HG03558 (cell line): ENCODE results near the gene MIDN.
"Not testable (repeated sequence)": the region's sequence is repeated elsewhere in the genome, so short reads cannot be mapped to it uniquely, and the experiment has no call there.

ENCODE experiments used
- ATAC-seq: cut with Tn5 transposase; IDR thresholded peaks from one replicate; pipeline ENCODE4 v1.9.1; 2021; ENCODE audit warnings: moderate number of reproducible peaks; ENCODE audit not compliant: unreplicated experiment; ENCODE audit errors: extremely low read depth

The MIDN gene

DNA sequence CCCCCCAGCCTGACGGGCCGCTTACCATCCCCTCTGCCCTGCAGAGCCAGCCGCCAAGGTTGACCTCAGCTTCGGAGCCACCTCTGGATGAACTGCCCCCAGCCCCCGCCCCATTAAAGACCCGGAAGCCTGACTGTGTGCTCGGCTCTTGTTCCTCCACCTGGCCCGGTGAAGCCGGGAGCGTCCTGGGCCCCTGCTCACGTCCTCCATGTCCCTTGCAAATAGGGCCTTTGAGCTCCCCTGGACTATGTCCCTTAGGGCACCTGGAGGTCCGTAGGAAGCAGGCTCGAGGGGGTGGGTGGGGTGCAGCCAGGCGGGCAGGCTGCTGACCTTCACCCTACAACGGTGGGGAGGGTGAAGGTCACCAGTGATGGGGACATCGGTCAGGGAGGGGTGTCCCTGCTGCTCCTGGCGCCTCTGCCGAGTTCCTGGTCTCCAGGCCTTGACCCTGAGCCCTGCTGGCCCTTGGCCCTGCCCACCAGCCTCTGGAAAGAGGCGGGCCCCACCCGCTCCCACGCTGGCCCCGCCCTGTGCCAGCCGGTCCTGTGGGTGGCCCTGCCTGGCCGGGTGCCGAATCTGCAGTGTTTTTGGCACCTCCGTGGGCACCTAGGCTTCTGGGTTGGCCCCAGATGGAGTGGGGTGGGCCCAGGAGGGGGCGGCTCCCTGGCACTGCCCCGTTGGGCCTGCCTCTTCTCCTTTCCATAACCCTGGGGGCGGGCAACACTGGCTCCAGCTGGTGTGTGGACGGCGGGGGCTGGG lies 3.5 kb upstream of the MIDN start:
- ATAC-seq: no peak

DNA sequence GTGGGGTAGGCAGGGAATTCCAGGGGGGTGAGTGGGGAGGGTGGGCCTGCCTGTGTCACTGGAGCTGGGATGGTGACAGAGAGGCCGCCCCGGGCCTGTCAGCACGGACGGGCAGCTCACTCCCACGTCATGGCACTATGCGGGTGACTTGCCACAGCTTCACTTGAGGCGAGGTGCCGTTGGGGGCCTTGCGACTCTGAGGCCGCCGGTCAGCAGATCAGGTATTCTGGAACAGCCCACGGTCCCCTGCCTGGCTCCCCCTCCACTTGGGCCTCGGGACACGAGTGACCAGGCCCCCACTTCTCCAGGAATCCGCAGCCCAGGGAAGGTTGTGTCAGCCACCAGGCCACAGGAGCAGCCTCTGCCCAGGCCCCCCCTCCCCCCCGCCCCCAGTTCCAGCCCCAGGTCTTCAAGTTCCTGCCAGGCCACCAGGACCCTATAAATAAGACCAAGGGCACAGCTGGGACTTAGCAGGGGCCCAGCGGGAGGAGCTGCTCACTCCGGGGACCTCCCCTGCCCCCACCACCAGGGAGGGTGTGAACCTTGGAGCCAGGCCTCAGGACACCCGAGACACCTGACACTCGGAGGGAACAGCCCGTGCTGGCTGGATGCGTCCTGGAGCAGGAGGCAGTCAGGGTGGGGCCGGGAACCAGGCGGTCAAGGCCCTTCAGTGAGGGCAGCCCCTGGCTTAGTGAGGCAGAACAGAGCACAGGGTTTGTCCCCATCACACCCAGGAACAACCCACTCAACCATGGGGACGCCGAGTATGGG lies 2.7 kb upstream of the MIDN start:
- no peak for ATAC-seq

DNA sequence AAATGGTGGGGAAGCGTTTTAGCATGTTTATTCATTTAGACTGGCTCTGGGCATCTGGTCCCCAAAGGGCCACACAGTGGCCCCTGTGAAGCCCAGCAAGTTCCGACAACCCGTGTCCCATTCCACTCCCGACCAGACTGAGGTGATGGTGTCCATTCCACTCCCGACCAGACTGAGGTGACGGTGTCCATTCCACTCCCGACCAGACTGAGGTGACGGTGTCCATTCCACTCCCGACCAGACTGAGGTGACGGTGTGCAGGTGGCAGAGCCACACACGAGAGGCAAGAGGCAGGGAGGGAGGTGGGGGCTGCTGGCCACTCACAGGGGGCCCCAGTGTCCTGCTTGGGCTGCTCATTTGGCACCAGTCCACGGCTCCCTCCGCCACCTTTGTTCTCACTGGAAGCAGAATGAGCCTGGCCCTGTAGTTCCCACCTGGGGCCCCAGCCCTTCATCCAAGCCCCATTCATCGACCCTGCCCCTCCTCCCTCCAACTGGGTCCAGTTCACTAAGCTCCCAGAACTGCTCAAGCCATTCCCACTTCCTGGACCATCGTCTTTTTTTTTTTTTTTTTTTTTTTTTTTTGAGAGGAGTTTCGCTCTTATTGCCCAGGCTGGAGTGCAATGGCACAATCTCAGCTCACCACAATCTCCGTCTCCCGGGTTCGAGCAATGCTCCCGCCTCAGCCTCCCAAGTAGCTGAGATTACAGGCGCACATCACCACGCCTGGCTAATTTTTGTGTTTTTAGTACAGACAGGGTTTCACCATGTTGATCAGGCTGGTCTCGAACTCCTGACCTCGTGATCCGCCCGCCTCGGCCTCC lies 1.9 kb upstream of the MIDN start:
- ATAC-seq: not testable (repeated sequence)

DNA sequence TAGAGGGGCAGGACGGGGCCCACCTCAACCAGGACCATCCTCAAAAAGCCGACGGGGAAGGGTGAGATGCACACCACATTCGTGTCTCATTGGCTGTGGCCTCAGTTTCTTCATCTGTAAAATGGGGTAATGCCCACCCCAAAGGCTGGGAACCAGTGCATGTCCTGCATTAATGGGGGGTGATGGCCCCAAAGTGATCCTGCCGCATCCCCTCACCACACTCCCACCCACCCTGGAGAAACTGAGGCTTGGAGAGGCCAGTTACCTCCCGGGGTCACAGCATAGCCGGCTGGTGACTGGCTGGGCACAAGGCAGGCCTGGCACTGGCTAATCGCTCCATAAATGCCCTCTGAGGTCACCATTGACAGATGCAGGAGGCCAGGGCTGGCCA lies 640 bp upstream of the MIDN start:
- no peak for ATAC-seq

DNA sequence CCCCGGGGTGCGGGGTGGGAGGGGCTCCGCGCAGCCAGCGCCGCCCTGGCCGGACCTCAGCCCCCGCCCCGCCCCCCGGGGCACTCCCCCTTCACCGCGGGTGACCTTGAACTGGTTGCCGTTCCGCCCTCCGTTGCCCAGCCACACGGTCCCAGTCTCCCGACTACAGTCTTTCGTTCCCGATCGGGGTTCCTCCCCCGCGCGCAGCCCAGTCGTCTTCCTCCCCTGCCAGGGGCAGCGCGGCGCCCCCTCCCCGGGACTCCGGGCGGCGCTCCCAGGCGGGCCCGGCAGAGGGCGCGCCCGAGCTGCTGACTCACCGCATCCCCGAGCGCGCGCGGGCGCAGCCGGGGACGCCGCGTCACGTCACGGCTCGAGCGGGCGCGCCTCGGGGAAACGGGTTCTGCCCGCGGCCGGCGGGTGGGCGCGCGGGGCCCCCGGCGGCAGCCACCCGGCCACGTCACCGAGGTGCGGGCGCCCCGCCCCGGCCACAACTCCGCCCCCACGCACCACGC lies 459 bp downstream of the MIDN start:
- no peak for ATAC-seq

DNA sequence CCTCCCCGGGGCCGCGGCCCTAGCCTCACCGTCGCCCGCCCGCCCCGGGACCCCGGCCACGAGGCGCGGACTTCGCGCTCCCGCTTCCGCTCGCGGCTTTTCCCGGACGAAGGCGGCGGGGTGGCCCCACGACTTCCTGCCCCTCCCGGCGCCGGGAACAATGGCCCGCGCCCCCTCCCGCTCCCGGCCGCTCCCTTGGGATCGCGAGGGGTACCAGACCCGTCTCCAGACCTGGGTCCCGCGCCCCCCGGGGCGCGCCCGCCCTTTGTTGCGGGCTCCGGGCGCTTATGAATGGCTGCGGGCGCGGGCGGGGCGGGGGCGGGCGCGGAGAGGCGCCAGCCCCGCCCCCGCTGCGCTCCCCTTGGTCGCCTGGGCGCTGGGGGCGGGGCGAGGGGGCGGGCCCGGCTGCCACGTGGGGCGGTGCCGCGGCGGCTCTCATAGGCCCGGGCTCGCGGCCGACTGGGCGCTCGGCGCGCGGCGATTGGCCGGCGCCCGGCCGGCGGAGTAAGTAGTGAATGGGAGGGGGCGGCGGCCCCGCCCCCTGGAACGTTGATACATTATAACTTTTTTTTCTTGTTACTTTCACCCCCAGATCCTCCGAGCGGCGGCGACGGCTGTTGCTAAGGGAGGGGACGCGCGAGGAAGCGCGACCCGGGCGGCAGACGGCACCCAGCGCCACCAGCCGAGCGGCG lies 1.1 kb downstream of the MIDN start:
- ATAC-seq: no peak

DNA sequence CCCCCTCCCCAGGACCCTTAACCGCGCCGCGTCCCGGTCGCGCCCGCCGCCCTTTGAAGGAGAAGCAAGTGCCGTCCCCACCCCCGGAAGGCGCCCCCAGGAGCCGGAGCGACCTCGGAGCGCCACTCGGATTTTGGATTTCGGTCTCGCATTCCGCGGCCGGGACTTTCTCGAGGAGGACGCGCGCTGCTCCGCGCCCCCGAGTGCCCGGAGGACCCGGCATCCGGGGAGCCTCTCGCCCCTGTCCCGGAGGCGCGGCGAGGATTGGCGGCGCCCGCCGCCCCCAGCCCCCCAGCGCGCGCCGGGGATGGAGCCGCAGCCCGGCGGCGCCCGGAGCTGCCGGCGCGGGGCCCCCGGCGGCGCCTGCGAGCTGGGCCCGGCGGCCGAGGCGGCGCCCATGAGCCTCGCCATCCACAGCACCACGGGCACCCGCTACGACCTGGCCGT lies 1.6 kb downstream of the MIDN start:
- ATAC-seq: no peak

DNA sequence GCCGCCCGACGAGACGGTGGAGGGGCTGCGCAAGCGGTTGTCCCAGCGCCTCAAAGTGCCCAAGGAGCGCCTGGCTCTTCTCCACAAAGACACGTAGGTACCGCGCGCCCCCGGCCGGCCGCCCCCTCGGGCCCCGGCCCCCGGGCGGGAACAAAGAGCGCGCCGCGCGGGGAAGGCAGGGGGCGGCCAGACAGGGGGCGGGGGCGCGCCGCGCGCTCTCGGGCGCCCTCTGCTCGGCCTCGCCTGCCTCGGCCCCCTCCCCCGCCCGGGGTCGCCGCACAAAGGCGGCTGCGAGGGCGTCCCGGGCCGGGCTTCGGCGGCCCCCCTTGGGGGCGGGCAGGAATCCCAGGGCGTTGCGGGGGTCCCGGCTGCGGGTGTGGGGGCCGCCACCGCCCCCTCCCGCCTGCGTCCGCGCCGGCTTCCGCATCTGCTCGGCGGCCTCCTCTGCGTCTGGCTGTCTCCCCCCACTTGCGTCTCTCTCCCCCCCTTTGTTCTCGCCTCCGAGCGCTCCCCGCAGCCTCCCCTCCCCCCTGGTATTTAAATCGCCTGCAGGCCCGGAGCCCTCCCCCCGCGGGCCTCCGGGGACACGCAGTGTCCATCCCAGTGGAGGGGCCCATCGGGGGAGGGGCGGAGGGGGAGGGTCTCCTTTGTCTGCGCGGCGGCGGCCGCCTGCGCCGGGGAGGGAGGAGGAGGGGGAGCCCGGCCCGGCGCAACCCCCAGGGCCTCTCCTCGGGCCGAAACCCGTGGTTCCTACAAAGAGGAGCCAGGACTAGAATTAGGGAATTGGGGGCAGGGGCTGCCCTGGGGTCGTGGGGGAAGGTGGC lies 2.3 kb downstream of the MIDN start:
- no peak for ATAC-seq

DNA sequence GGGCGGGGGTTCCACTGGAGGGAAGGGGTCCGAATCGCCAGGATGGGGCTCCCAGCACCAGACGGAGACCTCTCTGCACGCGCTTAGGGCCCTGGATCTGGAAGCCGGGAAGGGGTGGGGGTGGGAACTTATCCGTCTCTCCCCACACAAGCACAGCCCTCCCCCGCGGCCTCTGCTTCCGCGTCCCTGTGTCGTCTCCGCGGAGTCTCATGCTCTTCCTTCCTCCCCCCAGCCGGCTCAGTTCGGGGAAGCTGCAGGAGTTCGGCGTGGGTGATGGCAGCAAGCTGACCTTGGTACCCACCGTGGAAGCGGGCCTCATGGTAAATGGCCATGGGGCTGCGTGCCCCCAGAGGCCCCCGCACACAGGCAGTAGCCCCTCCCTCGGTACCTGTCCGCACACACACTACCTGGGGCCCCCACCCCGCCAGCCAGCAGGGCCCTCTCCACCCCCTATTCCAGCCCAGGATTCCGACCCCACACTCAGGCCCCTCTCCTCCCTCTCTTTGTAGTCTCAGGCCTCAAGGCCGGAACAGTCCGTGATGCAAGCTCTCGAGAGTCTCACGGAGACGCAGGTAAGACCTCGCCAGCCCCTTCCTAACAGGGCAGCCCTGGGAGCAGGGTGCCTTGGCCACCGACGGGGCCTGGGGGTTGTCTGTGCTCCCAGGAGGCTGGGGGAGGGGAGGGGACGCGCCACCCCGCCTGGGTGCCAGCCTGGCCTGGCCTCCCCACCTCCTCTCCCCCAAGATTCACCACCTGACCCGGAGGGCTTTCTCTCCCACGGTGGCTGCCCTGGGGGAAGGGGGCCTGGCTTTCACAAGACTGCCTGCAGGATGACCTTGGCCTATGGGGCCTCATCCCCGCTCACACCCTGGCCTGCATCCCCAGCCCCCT lies 3.2 kb downstream of the MIDN start:
- ATAC-seq: no peak

DNA sequence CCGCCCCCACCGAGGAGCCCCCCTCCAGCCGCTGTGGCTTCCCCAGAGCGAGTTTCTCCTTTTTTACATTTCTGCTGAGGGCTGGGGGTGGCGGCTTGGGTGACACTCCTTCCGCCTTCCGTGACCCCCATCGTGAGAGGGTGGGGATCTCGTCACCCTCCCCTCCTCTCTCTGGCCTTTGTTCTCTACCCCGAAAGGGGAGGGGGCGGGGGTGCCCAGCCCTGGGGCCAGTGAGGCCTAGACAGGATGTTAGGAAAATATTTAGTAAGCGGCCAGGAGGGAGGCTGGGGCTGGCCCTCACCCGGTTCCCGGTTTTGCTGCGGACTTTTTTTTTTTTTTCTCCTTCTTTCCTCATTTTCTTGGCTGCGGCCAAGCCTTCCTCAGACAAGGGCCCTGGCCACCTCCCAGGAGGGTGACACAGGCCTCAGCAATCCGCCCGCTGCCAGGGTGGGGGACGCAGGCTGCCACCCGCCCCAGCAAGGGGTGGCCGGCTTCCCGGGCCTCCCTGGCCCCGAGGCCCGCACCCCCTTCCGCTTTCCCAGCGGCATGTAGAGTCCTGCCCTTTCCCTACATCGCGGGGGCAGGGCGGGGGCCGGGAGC lies 3.9 kb downstream of the MIDN start:
- ATAC-seq: no peak

DNA sequence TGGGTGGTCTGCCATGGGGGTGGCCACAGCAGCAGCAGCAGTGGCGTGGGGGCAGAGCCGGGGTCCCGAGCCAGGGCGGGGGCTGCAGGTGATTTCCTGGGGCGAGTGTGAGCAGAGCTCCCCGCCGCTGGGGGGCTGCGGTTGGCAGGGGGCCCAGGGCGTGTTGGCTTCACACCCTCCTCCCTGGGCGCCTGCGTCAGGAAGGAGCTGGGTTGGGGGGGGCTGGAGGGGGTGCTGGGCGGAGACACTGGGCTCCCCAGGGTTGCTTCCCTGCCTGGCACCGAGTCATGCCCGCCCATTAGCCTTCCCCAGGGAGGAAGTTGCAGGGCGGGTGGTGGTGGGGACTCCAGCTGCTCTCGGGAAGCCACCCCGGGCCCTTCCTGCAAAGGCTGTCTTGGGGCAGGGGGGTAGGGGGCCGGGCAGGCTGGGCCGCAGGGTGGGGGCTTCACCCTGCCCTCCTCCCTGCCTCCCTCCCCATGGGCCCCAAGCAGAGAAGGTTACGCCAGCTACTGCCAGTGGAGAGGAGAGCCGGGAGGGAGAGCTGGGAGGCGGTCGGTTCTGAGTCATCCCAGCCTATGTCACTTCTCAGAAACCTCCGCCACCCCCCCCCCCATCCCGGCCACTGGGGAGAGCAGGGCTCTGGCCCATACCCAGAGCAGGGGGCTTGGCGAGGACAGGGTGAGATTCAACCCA lies 4.6 kb downstream of the MIDN start:
- ATAC-seq: no peak

DNA sequence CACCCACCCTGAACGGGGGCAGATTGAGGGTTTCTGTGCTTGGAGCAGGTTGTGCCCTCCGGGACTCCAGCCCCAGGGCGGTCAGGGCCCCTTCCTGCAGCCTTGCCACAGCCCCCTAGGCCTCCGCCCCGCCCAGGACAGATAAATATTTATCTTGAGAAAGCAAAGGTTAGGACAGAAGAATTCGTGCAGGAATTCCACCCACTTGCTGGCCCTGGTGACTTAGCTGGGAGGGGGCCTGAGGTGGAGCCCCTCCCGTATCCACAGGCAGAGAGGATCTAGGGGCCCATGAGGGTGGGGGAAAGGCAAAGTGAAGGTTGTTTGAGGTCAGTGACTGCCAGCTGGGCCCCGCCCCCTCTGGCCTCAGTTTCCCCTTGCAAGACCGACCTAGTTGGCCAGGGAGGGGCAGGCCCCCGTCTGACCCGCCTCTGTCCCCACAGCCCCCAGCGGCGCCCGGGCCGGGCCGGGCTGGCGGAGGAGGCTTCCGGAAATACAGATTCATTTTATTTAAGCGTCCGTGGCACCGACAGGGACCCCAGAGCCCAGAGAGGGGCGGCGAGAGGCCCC lies 5.2 kb downstream of the MIDN start:
- ATAC-seq: no peak

DNA sequence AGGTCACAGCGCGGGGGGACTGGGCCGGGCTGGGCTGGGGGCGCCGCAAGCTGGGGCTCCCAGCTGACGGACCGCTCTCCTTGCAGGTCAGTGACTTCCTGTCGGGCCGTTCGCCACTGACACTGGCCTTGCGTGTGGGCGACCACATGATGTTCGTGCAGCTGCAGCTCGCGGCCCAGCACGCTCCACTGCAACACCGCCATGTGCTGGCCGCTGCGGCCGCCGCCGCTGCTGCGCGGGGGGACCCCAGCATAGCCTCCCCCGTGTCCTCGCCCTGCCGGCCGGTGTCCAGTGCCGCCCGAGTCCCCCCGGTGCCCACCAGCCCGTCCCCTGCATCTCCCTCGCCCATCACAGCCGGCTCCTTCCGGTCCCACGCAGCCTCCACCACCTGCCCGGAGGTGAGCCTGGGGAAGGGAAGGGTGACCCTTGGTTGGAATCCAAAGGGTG lies 5.7 kb downstream of the MIDN start:
- ATAC-seq: no peak

DNA sequence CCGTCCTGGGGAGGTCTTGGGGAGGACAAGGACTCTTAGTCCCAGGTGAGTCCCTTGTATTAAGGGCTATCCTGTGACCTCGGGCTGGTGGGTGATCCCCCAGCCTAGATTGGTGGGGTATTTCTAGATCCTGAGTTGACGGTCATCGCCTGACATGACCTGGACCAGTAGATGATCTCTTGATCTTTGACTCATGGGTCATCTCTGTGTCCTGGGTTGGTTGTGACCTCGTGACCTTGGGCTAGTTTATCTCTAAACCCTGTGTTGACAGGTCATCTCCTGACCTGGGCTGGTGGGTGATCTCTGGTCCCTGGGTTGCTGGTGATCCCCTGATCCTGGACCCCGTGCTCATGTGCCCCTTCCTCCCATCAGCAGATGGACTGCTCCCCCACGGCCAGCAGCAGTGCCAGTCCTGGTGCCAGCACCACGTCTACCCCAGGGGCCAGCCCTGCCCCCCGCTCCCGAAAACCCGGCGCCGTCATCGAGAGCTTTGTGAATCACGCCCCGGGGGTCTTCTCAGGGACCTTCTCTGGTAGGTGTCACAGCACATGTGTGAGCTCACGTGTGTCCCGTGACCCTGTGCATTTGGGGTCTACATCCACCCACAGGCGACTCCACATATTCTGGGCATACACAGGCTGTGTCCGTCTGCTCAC lies 6.3 kb downstream of the MIDN start:
- ATAC-seq: no peak

DNA sequence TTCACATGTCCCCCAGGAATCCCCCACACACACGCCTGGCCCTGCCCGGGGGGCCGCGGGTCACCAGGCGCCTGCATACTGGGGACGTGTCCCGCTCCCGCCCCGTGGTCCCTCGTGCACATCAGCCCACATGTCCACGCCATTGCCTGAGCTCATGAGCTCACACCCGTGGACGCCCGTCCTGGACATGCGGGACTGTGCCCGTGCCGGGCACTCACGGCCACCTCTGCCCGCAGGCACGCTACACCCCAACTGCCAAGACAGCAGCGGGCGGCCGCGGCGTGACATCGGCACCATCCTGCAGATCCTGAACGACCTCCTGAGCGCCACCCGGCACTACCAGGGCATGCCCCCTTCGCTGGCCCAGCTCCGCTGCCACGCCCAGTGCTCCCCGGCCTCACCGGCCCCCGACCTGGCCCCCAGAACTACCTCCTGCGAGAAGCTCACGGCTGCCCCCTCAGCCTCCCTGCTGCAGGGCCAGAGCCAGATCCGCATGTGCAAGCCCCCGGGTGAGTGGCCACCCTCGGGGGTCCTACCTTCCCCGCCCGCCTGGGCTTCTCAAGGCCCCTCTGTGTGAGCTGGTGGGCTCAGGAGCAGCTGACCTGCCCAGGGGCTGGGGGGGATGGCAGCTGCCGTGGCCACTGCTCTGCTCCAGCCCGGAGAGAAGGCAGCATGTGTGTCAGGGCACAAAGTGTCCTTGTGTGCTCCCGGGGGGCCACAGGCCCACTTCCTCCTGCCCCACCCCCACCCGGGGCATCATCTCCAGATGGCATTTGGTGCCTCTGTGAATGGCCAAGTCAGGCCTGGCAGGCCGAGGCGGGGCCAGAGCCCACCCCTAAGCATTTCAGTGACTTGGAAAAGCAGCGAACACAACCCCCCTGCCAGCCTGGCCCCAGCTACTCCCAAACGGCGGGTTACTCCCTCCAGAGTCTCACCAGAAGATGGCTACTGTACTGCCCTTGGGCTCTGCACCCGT lies 7.1 kb downstream of the MIDN start:
- ATAC-seq: no peak
